Measurements from ENCODE around the gene AGMO. TPM values are rescaled to one million over a fixed set of nuclear protein-coding genes. Genes with fewer than 3 reads are reported as not detected.

AGMO gene
- total RNA-seq, 4 donors from 2014 or later: 0.17 to 0.83 (median 0.45) TPM; not detected in 1

- 56% methylated on average over 2 of the region's 2 CpGs for WGBS
- TF ChIP-seq EP300 (IDR thresholded peaks at IDR 0.05) (no peak), POLR2A (IDR thresholded peaks at IDR 0.05; ENCODE audit: low read depth) (no peak), CTCF (IDR thresholded peaks at IDR 0.05) (no peak), POLR2AphosphoS5 (IDR thresholded peaks at IDR 0.05) (no peak)
These were observed 346.8 kb downstream of the AGMO start for GRCh38 chr7:15214976-15215375.

DNA sequence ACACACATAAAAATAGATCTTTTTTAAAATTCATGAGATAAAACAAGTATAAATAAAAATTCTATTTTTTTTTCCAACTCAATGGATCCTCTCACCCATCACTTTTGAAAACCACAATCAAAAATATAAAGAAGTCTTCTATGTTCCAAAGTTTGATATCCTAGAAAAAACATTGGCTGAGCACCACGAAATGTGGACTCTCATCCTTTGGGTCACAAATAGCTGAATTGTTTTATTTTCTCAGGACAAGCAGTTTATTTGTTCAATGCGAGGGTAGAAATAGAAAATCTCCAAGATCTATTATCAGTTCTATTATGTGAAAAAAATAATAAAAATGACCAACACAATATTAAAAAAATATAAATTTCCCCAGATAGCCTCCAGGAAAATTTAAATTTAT lies 348.7 kb downstream of the AGMO start:
- Histone ChIP-seq H3K4me1 (no peaks in the 10 kb centered on the region), H3K36me3 (no peaks in the 10 kb centered on the region), H3K27ac (replicated peaks in 1 of 4) (no peak overlapping the region), H3K4me3 (no peak overlapping the region), H3K9me3 (no peaks in the 10 kb centered on the region), H3K27me3 (no peaks in the 10 kb centered on the region)
- intact Hi-C loops (cut with DNase I): no loop called here
- no peak for DNase-seq (ENCODE audit: extremely low spot score)
- TF ChIP-seq CTCF (IDR thresholded peaks at IDR 0.05) (no peak), EP300 (IDR thresholded peaks at IDR 0.05) (no peak), POLR2AphosphoS5 (IDR thresholded peaks at IDR 0.05) (no peak), POLR2A (IDR thresholded peaks at IDR 0.05; ENCODE audit: low read depth) (no peak)
- 86% methylated on average over 2 of the region's 2 CpGs for WGBS

More at GRCh38 chr7:15214976-15215375, 346.8 kb downstream of the AGMO start:
- Histone ChIP-seq H3K9me3 (no peaks in the 10 kb centered on the region), H3K4me3 (no peak overlapping the region), H3K4me1 (no peaks in the 10 kb centered on the region), H3K27me3 (no peaks in the 10 kb centered on the region), H3K27ac (replicated peaks in 1 of 4) (no peak overlapping the region), H3K36me3 (no peaks in the 10 kb centered on the region)
- intact Hi-C loops (cut with DNase I): no loop called here
- no peak for DNase-seq (ENCODE audit: extremely low spot score)

DNA sequence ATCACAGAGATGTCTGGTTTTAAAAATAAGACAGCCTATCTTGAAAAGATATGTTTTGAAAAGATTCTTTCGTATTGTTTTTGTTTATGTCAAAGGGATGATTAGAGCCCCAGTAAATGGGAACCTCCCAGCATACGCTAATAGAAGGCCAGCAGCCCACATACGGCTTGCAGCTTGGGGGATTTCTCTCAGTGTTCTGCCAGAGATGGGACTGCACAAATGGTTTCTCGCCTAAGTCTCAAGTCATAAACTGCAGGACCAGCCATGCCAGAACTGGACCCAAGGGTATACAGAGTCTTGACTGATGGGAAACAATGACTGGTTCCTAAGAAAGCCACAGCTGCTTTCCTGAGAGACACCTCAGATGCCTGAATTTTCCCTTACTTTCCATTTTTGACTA lies 352.4 kb downstream of the AGMO start:
- H3K4me1 ChIP-seq: no peaks in the 10 kb centered on the region
- no peak overlapping the region for H3K4me3 ChIP-seq
- no peaks in the 10 kb centered on the region for H3K9me3 ChIP-seq
- intact Hi-C loops (cut with DNase I): no loop called here
- H3K27me3 ChIP-seq: no peaks in the 10 kb centered on the region
- WGBS: 83% methylated on average over 4 of the region's 4 CpGs
- no peak for DNase-seq (ENCODE audit: extremely low spot score)
- no peaks in the 10 kb centered on the region for H3K36me3 ChIP-seq
- no peak overlapping the region for H3K27ac ChIP-seq (replicated peaks in 1 of 4)
- TF ChIP-seq EP300 (IDR thresholded peaks at IDR 0.05) (no peak), POLR2A (IDR thresholded peaks at IDR 0.05; ENCODE audit: low read depth) (no peak), POLR2AphosphoS5 (IDR thresholded peaks at IDR 0.05) (no peak), CTCF (IDR thresholded peaks at IDR 0.05) (no peak)

- Histone ChIP-seq H3K27ac (replicated peaks in 1 of 4) (no peak overlapping the region), H3K27me3 (no peaks in the 10 kb centered on the region), H3K4me1 (no peaks in the 10 kb centered on the region), H3K4me3 (no peak overlapping the region), H3K36me3 (no peaks in the 10 kb centered on the region), H3K9me3 (no peaks in the 10 kb centered on the region)
- intact Hi-C loops (cut with DNase I): no loop called here
- TF ChIP-seq CTCF (IDR thresholded peaks at IDR 0.05) (no peak), EP300 (IDR thresholded peaks at IDR 0.05) (no peak), POLR2AphosphoS5 (IDR thresholded peaks at IDR 0.05) (no peak), POLR2A (IDR thresholded peaks at IDR 0.05; ENCODE audit: low read depth) (no peak)
- WGBS: 68% methylated on average over 2 of the region's 2 CpGs
- no peak for DNase-seq (ENCODE audit: extremely low spot score)
These were observed 357.4 kb downstream of the AGMO start for GRCh38 chr7:15204421-15204820.

DNA sequence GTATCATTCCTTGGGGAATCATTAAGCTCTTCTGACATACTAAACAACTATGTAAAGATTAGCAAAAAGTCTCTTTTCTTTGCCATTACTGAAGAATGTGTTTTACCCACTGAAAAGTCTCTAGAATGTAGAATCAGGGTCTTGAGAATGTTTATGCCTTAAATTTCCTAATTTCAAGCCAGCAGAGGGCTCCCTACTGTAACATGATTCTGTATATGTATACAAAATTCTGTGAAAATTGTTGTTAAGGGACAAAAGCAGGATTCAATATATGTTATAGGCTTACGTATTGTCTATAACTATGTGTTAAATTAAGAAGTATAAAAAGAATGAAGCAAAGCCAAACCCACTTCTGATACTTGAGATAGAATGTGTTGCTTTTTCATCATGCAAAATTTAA lies 362.3 kb downstream of the AGMO start:
- WGBS: 83% methylated on average over 1 of the region's 1 CpG
- Histone ChIP-seq H3K4me3 (no peak overlapping the region), H3K9me3 (no peaks in the 10 kb centered on the region), H3K4me1 (peaks cover 0 to 7% (median 3%) of the 10 kb centered on the region in 4 donors), H3K36me3 (no peaks in the 10 kb centered on the region), H3K27ac (replicated peaks in 1 of 4) (no peak overlapping the region), H3K27me3 (no peaks in the 10 kb centered on the region)
- intact Hi-C loops (cut with DNase I): no loop called here
- DNase-seq (ENCODE audit: extremely low spot score): no peak
- no peak for TF ChIP-seq EP300 (IDR thresholded peaks at IDR 0.05)
- peak in 1 of 3 experiments; percentile 28 for TF ChIP-seq CTCF (IDR thresholded peaks at IDR 0.05)
